Measurements from ENCODE around the gene MVD. TPM values are rescaled to one million over a fixed set of nuclear protein-coding genes. Genes with fewer than 3 reads are reported as not detected.
A peak's percentile ranks its signal among the peaks of the same experiment; 100 is the strongest.

The MVD gene
- total and polyA plus RNA-seq, 2 donors: 14.8 to 35.7 TPM

GRCh38 chr16:88651989-88652761, 10.7 kb downstream of the MVD start:
- Histone ChIP-seq H3K36me3 (ENCODE audit: insufficient read depth) (no peaks in the 10 kb centered on the region), H3K27ac (ENCODE audit: low read depth) (no peak overlapping the region), H3K4me1 (ENCODE audit: insufficient read depth) (no peaks in the 10 kb centered on the region), H3K4me3 (ENCODE audit: low read depth, low read length) (no peak overlapping the region)
- DNase-seq (ENCODE audit: extremely low spot score): no peak
- WGBS: 90% methylated on average over 29 of the region's 29 CpGs

- peak overlapping the region; percentile 69 for H3K4me3 ChIP-seq (ENCODE audit: low read depth, low read length)
- H3K36me3 ChIP-seq (ENCODE audit: insufficient read depth): no peaks in the 10 kb centered on the region
- H3K4me1 ChIP-seq (ENCODE audit: insufficient read depth): no peaks in the 10 kb centered on the region
- H3K27ac ChIP-seq (ENCODE audit: low read depth): peak overlapping the region; percentile 74
- DNase-seq (ENCODE audit: extremely low spot score): no peak
- WGBS: 50% methylated on average over 24 of the region's 24 CpGs
These were observed 11.5 kb downstream of the MVD start for GRCh38 chr16:88651276-88651988.

- Histone ChIP-seq H3K27ac (ENCODE audit: low read depth) (peak within 1 kb of the TSS; percentile 74), H3K4me1 (ENCODE audit: insufficient read depth) (no peaks in the 10 kb centered on the region), H3K4me3 (ENCODE audit: low read depth, low read length) (peak within 1 kb of the TSS; percentile 69), H3K36me3 (ENCODE audit: insufficient read depth) (no peaks in the 10 kb centered on the region)
- no peak for DNase-seq (ENCODE audit: extremely low spot score)
- WGBS: 2% methylated on average over 41 of the region's 41 CpGs
These were observed 12.1 kb downstream of the MVD start, which contains the start of gene CYBA for GRCh38 chr16:88650749-88651275. TSS of gene CYBA (minus strand) at chr16:88651053. CDS start at chr16:88651013, 40 bp downstream.

DNA sequence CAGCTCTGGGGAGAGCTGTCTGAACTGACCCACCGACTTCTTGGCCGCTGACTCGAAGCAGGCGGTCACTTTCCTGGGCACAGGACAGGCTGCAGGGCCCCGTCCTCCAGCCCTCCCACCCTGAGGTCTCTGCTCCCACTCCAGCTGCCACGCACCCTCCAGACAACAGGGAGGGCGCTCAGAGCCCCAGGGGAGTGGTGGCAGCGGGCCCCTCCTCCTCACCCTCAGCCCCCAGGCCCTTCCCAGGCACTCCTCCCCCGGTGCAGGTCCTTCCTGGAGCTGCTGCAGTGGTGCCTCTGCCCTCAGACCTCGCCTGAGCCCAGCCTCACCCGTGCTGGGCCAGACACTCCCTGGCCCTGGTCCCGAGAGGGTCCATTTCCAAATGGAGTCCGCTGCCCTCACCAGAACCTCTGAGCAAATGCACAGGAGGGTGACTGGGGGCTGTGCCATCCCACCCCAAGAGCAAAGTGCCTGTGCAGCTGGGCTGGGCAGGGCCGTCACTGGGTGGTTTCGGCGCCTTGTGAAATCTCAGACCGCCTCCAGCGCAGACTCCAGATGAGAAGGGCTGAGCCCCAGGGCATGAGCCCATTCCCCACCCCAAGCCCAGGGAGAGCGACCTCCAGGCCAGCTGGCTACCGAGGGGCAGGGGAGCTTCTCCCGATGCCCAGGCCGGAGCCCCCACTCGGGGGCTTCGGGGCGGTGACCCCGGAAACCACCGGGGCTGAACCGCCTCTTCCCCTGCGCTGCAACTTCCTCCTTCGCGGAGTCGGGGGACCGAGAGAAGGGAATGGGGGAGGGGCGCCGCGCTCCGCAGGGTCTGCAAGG, 12.8 kb downstream of the MVD start:
- H3K36me3 ChIP-seq (ENCODE audit: insufficient read depth): no peaks in the 10 kb centered on the region
- no peaks in the 10 kb centered on the region for H3K4me1 ChIP-seq (ENCODE audit: insufficient read depth)
- DNase-seq (ENCODE audit: extremely low spot score): no peak
- WGBS: 19% methylated on average over 37 of the region's 37 CpGs
- H3K27ac ChIP-seq (ENCODE audit: low read depth): no peak overlapping the region
- peak overlapping the region; percentile 69 for H3K4me3 ChIP-seq (ENCODE audit: low read depth, low read length)

DNA sequence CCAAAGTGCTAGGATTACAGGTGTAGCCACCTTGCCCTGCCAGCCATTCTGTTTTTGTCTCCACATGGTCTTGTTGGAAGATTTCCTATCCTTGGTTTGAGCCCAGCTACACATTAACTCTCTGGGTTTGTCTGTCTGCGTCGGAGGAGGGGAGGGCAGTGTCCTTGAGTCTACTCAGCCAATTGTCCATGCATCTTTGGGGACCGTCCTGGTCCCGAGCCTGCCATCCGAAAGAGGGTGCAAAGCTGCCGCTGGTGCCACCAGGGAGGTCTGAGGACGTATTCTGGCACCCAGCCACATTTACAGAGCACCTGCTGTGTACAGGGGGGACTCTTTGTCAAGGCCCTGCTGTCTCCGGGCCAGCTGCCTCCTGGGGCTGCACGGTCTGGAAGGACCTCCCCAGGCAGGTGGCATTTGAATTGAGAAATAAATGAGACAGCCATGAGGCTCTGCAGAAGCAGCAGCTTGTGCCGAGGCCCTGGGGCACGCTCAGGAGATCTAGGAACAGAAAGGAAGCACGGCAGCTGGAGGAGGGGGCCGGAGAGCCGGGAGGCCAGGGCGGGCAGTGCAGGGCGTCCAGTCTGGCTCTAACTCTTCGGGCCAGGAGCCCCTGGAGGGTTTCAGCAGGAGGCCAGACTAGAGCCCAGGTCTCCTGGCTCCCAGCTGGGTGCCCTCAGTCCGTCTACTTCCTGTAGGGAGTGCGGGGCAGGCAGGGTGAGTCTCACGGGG, 13.5 kb downstream of the MVD start:
- 83% methylated on average over 20 of the region's 20 CpGs for WGBS
- no peak for DNase-seq (ENCODE audit: extremely low spot score)
- Histone ChIP-seq H3K27ac (ENCODE audit: low read depth) (no peak overlapping the region), H3K4me3 (ENCODE audit: low read depth, low read length) (no peak overlapping the region), H3K4me1 (ENCODE audit: insufficient read depth) (no peaks in the 10 kb centered on the region), H3K36me3 (ENCODE audit: insufficient read depth) (no peaks in the 10 kb centered on the region)

GRCh38 chr16:88647178-88648070, 15.5 kb downstream of the MVD start:
- H3K27ac ChIP-seq (ENCODE audit: low read depth): no peak overlapping the region
- 92% methylated on average over 22 of the region's 22 CpGs for WGBS
- H3K36me3 ChIP-seq (ENCODE audit: insufficient read depth): no peaks in the 10 kb centered on the region
- no peak overlapping the region for H3K4me3 ChIP-seq (ENCODE audit: low read depth, low read length)
- no peaks in the 10 kb centered on the region for H3K4me1 ChIP-seq (ENCODE audit: insufficient read depth)
- DNase-seq (ENCODE audit: extremely low spot score): no peak

GRCh38 chr16:88646345-88647034, 16.4 kb downstream of the MVD start:
- no peak for DNase-seq (ENCODE audit: extremely low spot score)
- H3K27ac ChIP-seq (ENCODE audit: low read depth): no peak overlapping the region
- no peaks in the 10 kb centered on the region for H3K4me1 ChIP-seq (ENCODE audit: insufficient read depth)
- H3K36me3 ChIP-seq (ENCODE audit: insufficient read depth): no peaks in the 10 kb centered on the region
- H3K4me3 ChIP-seq (ENCODE audit: low read depth, low read length): no peak overlapping the region
- WGBS: 87% methylated on average over 28 of the region's 28 CpGs

DNA sequence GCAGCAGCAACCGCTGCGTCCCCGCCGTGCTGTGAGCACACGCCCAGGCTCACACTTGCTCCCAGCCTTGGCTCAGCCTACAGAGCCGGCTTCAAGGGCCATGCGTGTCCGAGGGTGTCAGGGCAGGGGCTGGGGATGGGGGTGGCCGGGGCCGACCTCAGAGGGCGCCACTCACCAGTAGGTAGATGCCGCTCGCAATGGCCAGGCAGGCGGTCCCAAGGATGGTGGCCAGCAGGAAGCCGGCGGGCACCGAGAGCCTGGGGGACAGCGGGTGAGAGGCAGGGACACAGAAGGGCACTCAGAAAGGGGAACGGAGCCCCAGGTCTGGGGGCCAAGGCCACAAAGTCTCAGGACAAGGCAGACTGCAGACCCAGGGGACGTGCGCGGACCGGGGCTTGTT, 16.9 kb downstream of the MVD start:
- Histone ChIP-seq H3K27ac (ENCODE audit: low read depth) (no peak overlapping the region), H3K4me1 (ENCODE audit: insufficient read depth) (no peaks in the 10 kb centered on the region), H3K36me3 (ENCODE audit: insufficient read depth) (no peaks in the 10 kb centered on the region), H3K4me3 (ENCODE audit: low read depth, low read length) (no peak overlapping the region)
- DNase-seq (ENCODE audit: extremely low spot score): no peak
- 89% methylated on average over 23 of the region's 23 CpGs for WGBS

DNA sequence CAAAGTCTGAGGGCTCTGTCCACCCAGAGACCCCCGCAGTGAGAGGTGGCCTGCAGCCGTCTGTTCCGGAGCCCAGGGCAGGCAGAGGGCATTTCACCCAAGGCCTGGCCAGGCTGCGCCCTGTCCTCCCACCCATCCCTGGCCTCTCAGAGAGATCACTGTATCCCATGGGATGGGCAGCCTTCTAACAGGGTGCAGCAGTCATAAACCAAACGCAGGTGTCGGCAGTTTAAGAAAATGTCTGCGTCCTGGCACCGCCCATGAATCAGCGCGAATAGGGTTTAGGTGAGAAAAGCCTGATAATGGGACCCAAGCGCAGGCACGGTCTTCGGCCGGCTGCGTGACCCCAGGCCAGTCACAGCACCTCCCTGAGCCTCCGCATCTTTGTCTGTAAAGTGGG, 17.4 kb downstream of the MVD start:
- WGBS: 89% methylated on average over 16 of the region's 16 CpGs
- no peaks in the 10 kb centered on the region for H3K36me3 ChIP-seq (ENCODE audit: insufficient read depth)
- H3K4me1 ChIP-seq (ENCODE audit: insufficient read depth): no peaks in the 10 kb centered on the region
- no peak overlapping the region for H3K27ac ChIP-seq (ENCODE audit: low read depth)
- H3K4me3 ChIP-seq (ENCODE audit: low read depth, low read length): no peak overlapping the region
- no peak for DNase-seq (ENCODE audit: extremely low spot score)

GRCh38 chr16:88643644-88643932, 19.3 kb downstream of the MVD start:
- 83% methylated on average over 9 of the region's 9 CpGs for WGBS
- Histone ChIP-seq H3K27ac (ENCODE audit: low read depth) (no peak overlapping the region), H3K4me3 (ENCODE audit: low read depth, low read length) (no peak overlapping the region), H3K36me3 (ENCODE audit: insufficient read depth) (no peaks in the 10 kb centered on the region), H3K4me1 (ENCODE audit: insufficient read depth) (no peaks in the 10 kb centered on the region)
- DNase-seq (ENCODE audit: extremely low spot score): no peak

DNA sequence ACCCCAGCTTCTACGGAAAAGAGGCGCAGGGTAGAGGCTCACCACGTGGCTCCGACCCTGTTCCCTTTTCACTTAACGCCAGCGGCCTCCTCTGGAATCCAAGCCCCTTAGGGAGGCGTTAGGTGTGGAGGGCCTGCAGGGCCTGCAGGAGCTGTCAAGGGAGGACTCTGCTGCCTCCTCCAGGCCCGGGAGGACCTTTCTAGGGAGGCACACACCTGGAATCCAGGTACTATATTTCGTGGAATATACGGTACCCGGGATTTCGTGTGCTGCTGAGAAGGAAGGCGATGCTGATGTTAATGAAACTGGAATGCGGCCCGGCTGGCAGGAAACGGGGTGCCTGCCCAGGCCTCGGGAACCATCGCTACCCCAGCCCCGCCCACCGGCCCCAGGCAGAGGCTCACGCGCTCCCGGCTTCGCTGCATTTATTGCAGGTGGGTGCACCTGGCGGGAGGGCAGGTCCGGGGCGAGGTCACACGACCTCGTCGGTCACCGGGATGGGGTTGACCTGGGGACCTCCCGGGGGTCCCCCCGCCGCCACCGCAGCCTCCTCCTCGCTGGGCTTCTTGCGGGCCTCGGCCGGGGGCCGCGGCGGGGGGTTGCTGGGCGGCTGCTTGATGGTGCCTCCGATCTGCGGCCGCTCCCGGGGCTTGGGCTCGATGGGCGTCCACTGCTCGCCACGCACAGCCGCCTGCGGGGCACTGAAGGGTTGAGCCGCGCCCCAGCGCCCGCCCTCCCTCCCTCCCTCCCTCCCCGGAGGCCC, 19.8 kb downstream of the MVD start:
- no peak overlapping the region for H3K4me3 ChIP-seq (ENCODE audit: low read depth, low read length)

More for the DNA sequence above, 19.8 kb downstream of the MVD start:
- Histone ChIP-seq H3K27ac (ENCODE audit: low read depth) (no peak overlapping the region), H3K36me3 (ENCODE audit: insufficient read depth) (no peaks in the 10 kb centered on the region), H3K4me1 (ENCODE audit: insufficient read depth) (no peaks in the 10 kb centered on the region)
- WGBS: 86% methylated on average over 58 of the region's 58 CpGs
- no peak for DNase-seq (ENCODE audit: extremely low spot score)

Data from urinary bladder (tissue), 4 donors.